ENCODE data around the gene MAP4K4.

DNA sequence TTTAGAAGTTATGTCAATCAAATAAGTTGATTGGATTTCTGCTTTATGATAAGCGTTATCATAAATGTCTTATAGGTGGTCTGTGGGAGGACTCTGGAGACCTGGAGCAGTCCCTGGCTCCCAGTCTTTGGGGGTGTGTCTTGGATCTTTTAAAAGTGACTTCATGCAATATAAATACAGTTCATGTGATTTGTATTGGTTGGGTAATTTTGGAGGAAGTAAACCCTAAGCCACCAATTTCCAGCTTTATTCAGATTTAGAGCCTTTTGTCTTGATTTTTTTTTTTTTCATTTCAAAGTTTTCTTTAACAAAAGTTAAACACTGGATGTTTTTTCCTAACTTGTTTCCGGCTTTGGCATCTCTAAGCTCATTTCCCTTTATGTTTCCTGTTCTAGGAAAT, 68.8 kb downstream of the MAP4K4 start:
- TF ChIP-seq, protein P1, sequence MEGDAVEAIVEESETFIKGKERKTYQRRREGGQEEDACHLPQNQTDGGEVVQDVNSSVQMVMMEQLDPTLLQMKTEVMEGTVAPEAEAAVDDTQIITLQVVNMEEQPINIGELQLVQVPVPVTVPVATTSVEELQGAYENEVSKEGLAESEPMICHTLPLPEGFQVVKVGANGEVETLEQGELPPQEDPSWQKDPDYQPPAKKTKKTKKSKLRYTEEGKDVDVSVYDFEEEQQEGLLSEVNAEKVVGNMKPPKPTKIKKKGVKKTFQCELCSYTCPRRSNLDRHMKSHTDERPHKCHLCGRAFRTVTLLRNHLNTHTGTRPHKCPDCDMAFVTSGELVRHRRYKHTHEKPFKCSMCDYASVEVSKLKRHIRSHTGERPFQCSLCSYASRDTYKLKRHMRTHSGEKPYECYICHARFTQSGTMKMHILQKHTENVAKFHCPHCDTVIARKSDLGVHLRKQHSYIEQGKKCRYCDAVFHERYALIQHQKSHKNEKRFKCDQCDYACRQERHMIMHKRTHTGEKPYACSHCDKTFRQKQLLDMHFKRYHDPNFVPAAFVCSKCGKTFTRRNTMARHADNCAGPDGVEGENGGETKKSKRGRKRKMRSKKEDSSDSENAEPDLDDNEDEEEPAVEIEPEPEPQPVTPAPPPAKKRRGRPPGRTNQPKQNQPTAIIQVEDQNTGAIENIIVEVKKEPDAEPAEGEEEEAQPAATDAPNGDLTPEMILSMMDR (IDR thresholded peaks at IDR 0.05), result no peak
- no peak for TF ChIP-seq POLR2A (IDR thresholded peaks at IDR 0.05)

Measured in adrenal gland (tissue), 5 donors.